ENCODE results near the gene SDHA. TPM values are rescaled to one million over a fixed set of nuclear protein-coding genes. Genes with fewer than 3 reads are reported as not detected.

The SDHA gene
- total and polyA plus RNA-seq, 10 of the 15 experiments (the other 5 are each of a cell fraction or from before 2014, with no cell fraction given), result 63.3 to 205 (median 104) TPM

- no peaks in the 10 kb centered on the region for H3K79me2 ChIP-seq (ENCODE audit: control insufficient read depth, insufficient read depth, low read length)
- 80% methylated on average over 29 of the region's 46 CpGs for WGBS (ENCODE audit: insufficient coverage, insufficient replicate concordance, low lambda C conversion rate, missing lambda C conversion rate)
- H3K27me3 ChIP-seq (replicated peaks in 1 of 2; ENCODE audit: control insufficient read depth in 2 of 2, insufficient read depth in 2 of 2, low read length in 1 of 2), result no peaks in the 10 kb centered on the region; a peak in 1 of 4 replicates
- H3K9me3 ChIP-seq (replicated peaks; ENCODE audit: control insufficient read depth, insufficient read depth, low read length), result no peaks in the 10 kb centered on the region
- ATAC-seq (no peak), DNase-seq (ENCODE audit: low read depth, low spot score) (no peak), FAIRE-seq (no peak)
- ChIA-PET SMC1A (ENCODE audit: uncharacterized antibody, unreplicated experiment) (no interaction called here), CTCF (no interaction called here), RAD21 (ENCODE audit: unreplicated experiment) (no interaction called here), POLR2A (no interaction called here)
- no peaks in the 10 kb centered on the region; the same call in 1 of the 2 replicates for H4K20me1 ChIP-seq (ENCODE audit: control insufficient read depth, insufficient read depth)
- no peak for TF ChIP-seq REST (IDR thresholded peaks at IDR 0.05; ENCODE audit: low read depth, low read length)
- no peak for TF ChIP-seq SREBF2 (IDR thresholded peaks at IDR 0.05; ENCODE audit: low read length)
- no peak for TF ChIP-seq BMI1 (IDR thresholded peaks at IDR 0.05; ENCODE audit: borderline replicate concordance)
- no peak for TF ChIP-seq USF2 (IDR thresholded peaks at IDR 0.05; ENCODE audit: borderline replicate concordance, low read depth, low read length)
- TF ChIP-seq PAX5 (IDR thresholded peaks at IDR 0.05; ENCODE audit: borderline replicate concordance, low read depth, low read length), result no peak
- no peak for TF ChIP-seq ETV6 (conservative IDR thresholded peaks at IDR 0.05 in 1 of 2, IDR thresholded peaks at IDR 0.05 in 1 of 2; ENCODE audit: borderline replicate concordance in 1 of 2, low read depth in 1 of 2)
- no peak for TF ChIP-seq MLLT1 (IDR thresholded peaks at IDR 0.05)
- TF ChIP-seq SREBF1 (IDR thresholded peaks at IDR 0.05; ENCODE audit: low read length), result no peak
- TF ChIP-seq FOS (IDR thresholded peaks at IDR 0.05; ENCODE audit: borderline replicate concordance, extremely low read depth, insufficient read length), result no peak
- peaks cover 32% of the 10 kb centered on the region for H3K4me1 ChIP-seq (ENCODE audit: control insufficient read depth, insufficient read depth, low read length)
- peak overlapping the region; percentile 86 for H3K4me2 ChIP-seq (ENCODE audit: control insufficient read depth, insufficient read depth)
- in situ Hi-C loops (cut with MboI) (no loop called here), intact Hi-C loops (cut with micrococcal nuclease; ENCODE audit: unreplicated experiment) (no loop called here)
- no TSS peak for BruUV-seq (replicated peaks)
- H2AFZ ChIP-seq (ENCODE audit: control insufficient read depth, low read depth, low read length), result peak overlapping the region; percentile 66; the same call in 1 of the 2 replicates
- no peak overlapping the region for H3K27ac ChIP-seq (ENCODE audit: control insufficient read depth, insufficient read depth)
- no peaks in the 10 kb centered on the region for H3K36me3 ChIP-seq (ENCODE audit: control insufficient read depth in 2 of 2, insufficient read depth in 2 of 2, low read length in 1 of 2)
- no peak overlapping the region for H3K9ac ChIP-seq (ENCODE audit: control insufficient read depth, insufficient read depth, low read length)
- no peak overlapping the region for H3K4me3 ChIP-seq
Measured at GRCh38 chr5:191949-192690, 26.0 kb upstream of the SDHA start.

Measured in GM12878 (cell line).